ENCODE data around the gene EME2.

EME2 gene

GRCh38 chr16:1778200-1779179 lies 5.9 kb downstream of the EME2 start:
- no peak for DNase-seq (ENCODE audit: low read depth in 2 of 2)

GRCh38 chr16:1779234-1779701 lies 6.7 kb downstream of the EME2 start:
- DNase-seq (ENCODE audit: low read depth in 2 of 2): no peak

- no peak for DNase-seq (ENCODE audit: low read depth in 2 of 2)
These were observed 7.4 kb downstream of the EME2 start for GRCh38 chr16:1779741-1780676.

GRCh38 chr16:1780677-1781072 lies 8.1 kb downstream of the EME2 start:
- no peak for DNase-seq (ENCODE audit: low read depth in 2 of 2)

- DNase-seq (ENCODE audit: low read depth in 2 of 2): no peak
These were observed 8.6 kb downstream of the EME2 start for GRCh38 chr16:1781254-1781653.

- no peak for DNase-seq (ENCODE audit: low read depth in 2 of 2)
These were observed 9.3 kb downstream of the EME2 start for GRCh38 chr16:1781758-1782407.

- DNase-seq (ENCODE audit: low read depth in 2 of 2): peak; percentile 96 to 98
These were observed 10.0 kb downstream of the EME2 start, which contains the start of the genes NUBP2 and SPSB3 for GRCh38 chr16:1782408-1783264. Gene NUBP2, plus strand, starts transcription at chr16:1782960. Its CDS starts 61 bp downstream, at chr16:1783021. Gene SPSB3, minus strand, starts transcription at chr16:1782571. Its CDS starts 1,088 bp downstream, at chr16:1781483.

- no peak for DNase-seq (ENCODE audit: low read depth in 2 of 2)
These were observed 12.6 kb downstream of the EME2 start for GRCh38 chr16:1784977-1785845.

GRCh38 chr16:1785846-1786170 lies 13.2 kb downstream of the EME2 start:
- no peak for DNase-seq (ENCODE audit: low read depth in 2 of 2)

- DNase-seq (ENCODE audit: low read depth in 2 of 2): no peak
These were observed 13.8 kb downstream of the EME2 start for GRCh38 chr16:1786242-1787055.

- no peak for DNase-seq (ENCODE audit: low read depth in 2 of 2)
These were observed 14.4 kb downstream of the EME2 start for GRCh38 chr16:1787056-1787321.

GRCh38 chr16:1787322-1788094 lies 14.9 kb downstream of the EME2 start:
- no peak for DNase-seq (ENCODE audit: low read depth in 2 of 2)

- no peak for DNase-seq (ENCODE audit: low read depth in 2 of 2)
These were observed 15.6 kb downstream of the EME2 start for GRCh38 chr16:1788095-1788707.

GRCh38 chr16:1788708-1789100 lies 16.1 kb downstream of the EME2 start:
- DNase-seq (ENCODE audit: low read depth in 2 of 2): no peak

GRCh38 chr16:1789643-1790045 lies 17.0 kb downstream of the EME2 start:
- DNase-seq (ENCODE audit: low read depth in 2 of 2): no peak

- no peak for DNase-seq (ENCODE audit: low read depth in 2 of 2)
These were observed 17.6 kb downstream of the EME2 start for GRCh38 chr16:1790261-1790610.

- DNase-seq (ENCODE audit: low read depth in 2 of 2): no peak
These were observed 18.1 kb downstream of the EME2 start for GRCh38 chr16:1790611-1791255.

Data from stimulated activated CD8-positive, alpha-beta memory T cell treated with anti-CD3 and anti-CD28 coated beads, Interleukin-7, amount 100 ng/mL, for 4 hours (primary cell).